AG04449 (cell line): ENCODE results near the gene ISG20.

Experiments
- CTCF ChIA-PET: fragments of 350-600 bp; formaldehyde crosslinking; extraction: SDS; loops from one replicate; lab custom pipeline; 2021; ENCODE audit warnings: antibody characterized with exemption; lab: Yijun Ruan, JAX
- POLR2A ChIA-PET: fragments of 400-600, 350-600 bp; formaldehyde crosslinking; extraction: SDS; loops from one replicate; lab custom pipeline; 2020; ENCODE audit warnings: antibody characterized with exemption, inconsistent platforms; lab: Yijun Ruan, JAX
- DNase-seq: peaks from one replicate; pipeline ENCODE4 v3.0.0-alpha.2; 2010; ENCODE audit warnings: low read depth, low spot score
- H3K4me3 ChIP-seq: 2 replicates; pipeline ENCODE4 v1.5.1; 2011; ENCODE audit warnings: low read depth, mild to moderate bottlenecking, control low read depth, low read length
- TF ChIP-seq, protein P1 (sequence below): IDR thresholded peaks from one replicate; pipeline ENCODE4 v1.5.1; 2011; ENCODE audit warnings: mild to moderate bottlenecking, moderate library complexity, low read length, control low read depth, inconsistent platforms; ENCODE audit not compliant: insufficient read depth; ENCODE audit errors: missing control alignments

Gene ISG20

DNA sequence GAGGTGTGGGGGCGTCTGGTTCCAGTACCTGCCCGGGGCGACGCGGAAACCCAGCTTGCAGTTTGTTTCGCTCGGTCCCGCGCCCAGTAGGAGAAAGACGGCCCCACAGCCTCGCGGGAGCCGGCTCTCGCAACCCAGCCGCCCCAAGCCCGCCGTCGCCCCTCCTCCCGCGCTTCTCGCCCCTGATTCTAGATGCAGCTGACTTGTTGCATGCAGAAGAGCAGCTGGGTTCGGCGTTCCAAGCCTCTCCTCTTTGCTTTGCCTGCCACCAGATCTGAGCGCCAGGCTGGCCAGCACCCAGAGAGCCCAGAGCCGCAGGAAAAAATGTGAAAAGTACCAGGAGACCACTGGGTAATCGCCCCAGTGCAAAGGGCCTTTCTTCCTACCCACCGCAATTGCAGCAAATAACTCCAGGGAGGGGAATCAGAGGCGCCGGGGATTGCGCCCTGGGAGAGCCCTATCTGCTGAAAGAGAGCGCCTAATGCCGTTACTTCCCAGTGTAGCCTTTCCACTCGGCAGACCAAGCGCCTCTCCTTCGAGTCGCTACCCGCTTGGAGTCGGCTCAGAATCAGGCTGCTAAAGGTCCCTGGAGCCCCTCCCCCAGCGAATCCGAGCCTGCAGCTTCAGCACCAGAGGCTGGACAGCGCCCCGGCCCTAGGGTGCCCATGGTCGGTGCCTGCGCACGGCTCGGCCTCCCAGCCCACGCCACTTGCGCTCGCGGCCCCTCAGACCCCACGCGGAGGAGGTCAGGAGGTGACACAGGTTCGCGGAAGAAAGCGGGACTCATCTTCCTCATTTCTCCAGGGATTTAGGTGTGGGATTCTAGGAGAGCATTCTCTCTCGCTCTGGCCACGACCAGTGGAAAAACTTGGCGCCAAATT is 33.4 kb upstream of the ISG20 start:
- no peak for DNase-seq
- TF ChIP-seq, protein P1, sequence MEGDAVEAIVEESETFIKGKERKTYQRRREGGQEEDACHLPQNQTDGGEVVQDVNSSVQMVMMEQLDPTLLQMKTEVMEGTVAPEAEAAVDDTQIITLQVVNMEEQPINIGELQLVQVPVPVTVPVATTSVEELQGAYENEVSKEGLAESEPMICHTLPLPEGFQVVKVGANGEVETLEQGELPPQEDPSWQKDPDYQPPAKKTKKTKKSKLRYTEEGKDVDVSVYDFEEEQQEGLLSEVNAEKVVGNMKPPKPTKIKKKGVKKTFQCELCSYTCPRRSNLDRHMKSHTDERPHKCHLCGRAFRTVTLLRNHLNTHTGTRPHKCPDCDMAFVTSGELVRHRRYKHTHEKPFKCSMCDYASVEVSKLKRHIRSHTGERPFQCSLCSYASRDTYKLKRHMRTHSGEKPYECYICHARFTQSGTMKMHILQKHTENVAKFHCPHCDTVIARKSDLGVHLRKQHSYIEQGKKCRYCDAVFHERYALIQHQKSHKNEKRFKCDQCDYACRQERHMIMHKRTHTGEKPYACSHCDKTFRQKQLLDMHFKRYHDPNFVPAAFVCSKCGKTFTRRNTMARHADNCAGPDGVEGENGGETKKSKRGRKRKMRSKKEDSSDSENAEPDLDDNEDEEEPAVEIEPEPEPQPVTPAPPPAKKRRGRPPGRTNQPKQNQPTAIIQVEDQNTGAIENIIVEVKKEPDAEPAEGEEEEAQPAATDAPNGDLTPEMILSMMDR: no peak
- CTCF ChIA-PET: no interaction called here
- POLR2A ChIA-PET: no interaction called here
- H3K4me3 ChIP-seq: no peak overlapping the region

- H3K4me3 ChIP-seq: no peak overlapping the region
- ChIA-PET POLR2A (no interaction called here), CTCF (no interaction called here)
- TF ChIP-seq, protein P1: no peak
- no peak for DNase-seq
These were observed 32.6 kb upstream of the ISG20 start for GRCh38 chr15:88606070-88606794.

- POLR2A ChIA-PET: no interaction called here
- no peak for DNase-seq
- TF ChIP-seq, protein P1: no peak
- CTCF ChIA-PET: interaction anchor here (0.6 to 1.9 kb wide), 3 partner anchors 57 to 140 kb away, joined by 3 to 6 read pairs (median 3); partner anchors contain the start of gene MRPS11
- no peak overlapping the region for H3K4me3 ChIP-seq
These were observed 30.9 kb upstream of the ISG20 start for GRCh38 chr15:88607951-88608350.

GRCh38 chr15:88608607-88609181 is 30.1 kb upstream of the ISG20 start:
- POLR2A ChIA-PET: no interaction called here

GRCh38 chr15:88609344-88610090 is 29.3 kb upstream of the ISG20 start:
- ChIA-PET POLR2A (no interaction called here), CTCF (interaction anchor here (0.9 to 1.9 kb wide), 3 partner anchors 12 to 132 kb away, joined by 3 to 6 read pairs (median 3); no protein-coding TSS in a partner anchor)
- TF ChIP-seq, protein P1: no peak
- no peak for DNase-seq
- no peak overlapping the region for H3K4me3 ChIP-seq

More at GRCh38 chr15:88608607-88609181, 30.1 kb upstream of the ISG20 start:
- CTCF ChIA-PET: interaction anchor here (0.6 to 1.9 kb wide), 4 partner anchors 11 to 141 kb away, joined by 3 to 6 read pairs (median 3); partner anchors contain the start of gene MRPS11
- no peak overlapping the region for H3K4me3 ChIP-seq
- TF ChIP-seq, protein P1: no peak
- no peak for DNase-seq
